Germinal center (tissue), 1 donor: Measurements from ENCODE around the gene DNAH6.
"Not testable (repeated sequence)": the region's sequence is repeated elsewhere in the genome, so short reads cannot be mapped to it uniquely, and the experiment has no call there.

Source experiments
- DNase-seq: peaks from one replicate; pipeline ENCODE4 v3.0.0; 2012; ENCODE audit warnings: mixed read lengths, low spot score

Gene DNAH6, protein sequence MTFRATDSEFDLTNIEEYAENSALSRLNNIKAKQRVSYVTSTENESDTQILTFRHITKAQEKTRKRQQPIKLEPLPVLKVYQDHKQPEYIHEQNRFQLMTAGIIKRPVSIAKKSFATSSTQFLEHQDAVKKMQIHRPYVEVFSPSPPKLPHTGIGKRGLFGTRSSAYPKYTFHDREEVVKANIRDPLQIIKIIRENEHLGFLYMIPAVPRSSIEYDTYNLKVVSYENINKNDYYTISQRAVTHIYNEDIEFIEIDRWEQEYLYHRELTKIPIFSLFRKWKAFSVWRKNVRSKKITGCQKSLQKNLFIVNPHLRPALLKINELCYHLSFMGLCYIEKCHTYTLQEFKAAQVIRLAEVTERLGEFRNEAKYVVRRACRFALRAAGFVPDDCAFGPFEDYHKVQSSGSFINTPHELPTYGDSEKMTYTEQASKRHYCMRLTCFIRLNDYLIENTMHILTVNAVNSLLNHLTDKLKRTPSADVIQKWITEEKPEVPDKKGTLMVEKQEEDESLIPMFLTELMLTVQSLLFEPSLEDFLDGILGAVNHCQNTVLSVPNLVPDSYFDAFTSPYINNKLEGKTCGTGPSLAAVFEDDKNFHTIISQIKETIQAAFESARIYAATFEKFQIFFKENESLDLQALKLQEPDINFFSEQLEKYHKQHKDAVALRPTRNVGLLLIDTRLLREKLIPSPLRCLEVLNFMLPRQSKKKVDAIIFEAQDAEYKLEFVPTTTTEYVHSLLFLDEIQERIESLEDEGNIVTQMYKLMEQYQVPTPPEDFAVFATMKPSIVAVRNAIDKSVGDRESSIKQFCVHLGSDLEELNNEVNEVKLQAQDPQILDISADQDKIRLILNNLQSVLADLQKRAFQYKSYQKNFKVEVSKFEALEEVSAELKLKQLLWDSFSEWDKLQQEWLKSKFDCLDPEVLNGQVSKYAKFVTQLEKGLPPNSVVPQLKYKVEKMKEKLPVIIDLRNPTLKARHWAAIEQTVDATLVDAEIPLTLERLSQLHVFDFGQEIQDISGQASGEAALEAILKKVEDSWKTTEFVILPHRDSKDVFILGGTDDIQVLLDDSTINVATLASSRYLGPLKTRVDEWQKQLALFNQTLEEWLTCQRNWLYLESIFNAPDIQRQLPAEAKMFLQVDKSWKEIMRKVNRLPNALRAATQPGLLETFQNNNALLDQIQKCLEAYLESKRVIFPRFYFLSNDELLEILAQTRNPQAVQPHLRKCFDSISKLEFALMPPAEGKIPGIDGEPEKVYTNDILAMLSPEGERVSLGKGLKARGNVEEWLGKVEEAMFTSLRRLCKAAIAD (N-terminal part only)

DNA sequence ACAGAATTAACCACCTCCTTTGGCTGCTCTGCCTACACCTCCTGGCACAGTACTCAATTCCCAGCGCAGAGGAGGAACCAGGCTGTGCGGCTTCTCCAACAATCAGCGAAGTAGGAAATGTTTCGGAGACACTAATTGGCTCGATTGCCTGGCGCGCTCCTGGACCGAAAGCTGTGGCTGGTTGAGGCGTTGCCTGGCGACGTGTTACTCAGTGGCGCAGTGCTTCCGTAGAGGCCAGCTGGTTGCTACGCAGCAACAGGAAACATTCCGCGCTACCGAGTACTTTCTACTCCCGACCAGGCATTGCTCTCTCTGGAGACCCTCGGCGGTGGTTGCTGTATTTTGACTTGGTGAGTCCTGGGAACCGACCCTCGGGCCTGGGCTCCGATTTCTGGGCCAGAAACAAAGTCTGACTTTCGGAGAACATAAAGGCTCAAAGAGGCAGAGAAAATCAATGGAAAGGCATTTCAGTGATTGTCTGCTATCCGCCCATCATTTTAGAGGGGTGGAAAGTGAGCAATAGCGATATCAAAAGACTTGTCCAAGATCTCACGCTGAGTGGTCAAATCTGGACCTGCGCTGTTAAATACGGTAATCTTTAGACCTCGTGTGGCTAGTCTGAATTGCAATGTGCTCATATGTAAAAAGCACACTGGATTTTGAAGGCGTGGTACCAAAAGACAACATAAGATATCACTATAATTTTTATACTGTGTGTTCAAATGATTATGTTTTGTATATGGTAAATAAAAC lies at the start of gene DNAH6:
Gene DNAH6 (plus strand): TSS at position 265 of the 753 bp plus-strand sequence. CDS start 1,329 bp downstream, outside the sequence.
- peak; percentile 76 for DNase-seq

DNA sequence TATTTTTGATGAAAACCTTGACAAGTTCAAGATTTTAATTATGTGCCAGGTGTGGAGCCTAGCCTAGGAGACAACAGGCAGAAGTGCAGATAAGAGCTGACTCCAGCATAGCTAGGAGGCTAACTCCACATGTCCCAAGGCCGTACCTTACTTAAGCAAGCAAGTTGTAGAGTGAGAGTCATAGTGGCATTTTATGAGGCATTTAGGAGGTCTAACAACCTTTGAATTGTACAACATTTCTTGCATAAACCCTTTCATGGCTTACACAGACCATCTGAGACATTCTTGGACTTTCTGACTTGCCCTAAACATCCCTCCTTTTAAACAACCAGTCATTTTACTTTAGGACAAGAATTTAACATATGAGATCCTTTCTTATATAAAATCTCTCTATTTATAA lies 48.9 kb upstream of the DNAH6 start:
- no peak for DNase-seq

DNA sequence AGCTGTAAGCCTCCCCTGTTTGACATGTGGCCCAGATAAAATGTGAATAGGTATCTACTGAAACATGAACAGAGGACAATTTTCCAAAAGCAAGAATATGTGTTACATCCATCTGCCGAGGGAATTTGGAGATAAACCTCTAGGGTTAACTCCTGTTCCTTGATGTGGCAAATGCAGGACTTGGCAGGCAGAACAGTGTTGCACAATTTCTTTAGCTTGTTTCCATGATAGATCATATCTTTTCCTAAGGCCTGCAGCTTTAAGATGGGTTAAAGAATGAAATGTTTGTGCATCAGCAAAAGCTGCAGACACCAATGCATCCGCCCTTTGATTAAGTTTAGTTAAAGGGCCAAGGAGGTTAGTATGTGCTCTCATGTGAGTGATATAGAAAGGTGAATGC lies 43.9 kb upstream of the DNAH6 start:
- DNase-seq, result not testable (repeated sequence)

DNA sequence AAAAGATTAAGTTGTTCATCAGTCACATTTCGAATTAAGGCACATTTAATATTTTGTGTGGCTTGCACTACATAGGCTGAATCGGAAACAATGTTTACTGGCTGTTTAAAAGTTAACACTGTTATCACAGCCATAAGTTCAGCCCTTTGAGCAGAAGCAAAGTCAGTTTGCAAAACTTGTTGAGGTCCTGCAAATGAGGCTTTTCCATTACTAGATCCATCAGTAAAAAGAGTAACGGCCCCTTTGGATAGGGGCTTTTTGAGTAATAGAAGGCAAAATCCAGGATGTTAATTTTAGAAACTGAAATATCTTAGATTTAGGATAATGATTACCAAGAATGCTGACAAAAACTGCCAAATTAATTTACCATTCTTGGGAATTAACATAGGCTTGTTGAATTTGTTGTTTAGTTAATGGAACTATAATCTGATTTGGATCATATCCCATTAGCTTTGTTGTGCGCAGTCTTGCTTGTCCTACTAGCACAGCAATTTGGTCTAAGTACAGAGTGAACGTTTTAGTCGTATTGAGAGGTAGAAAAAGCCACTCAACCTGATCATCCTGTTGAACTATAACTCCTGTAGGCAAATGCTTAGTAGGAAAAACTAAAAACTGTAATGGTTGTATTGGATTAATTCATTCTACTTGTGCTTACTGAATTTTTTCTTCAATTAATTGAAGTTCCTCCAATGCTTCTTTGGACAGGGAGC lies 43.3 kb upstream of the DNAH6 start:
- no peak for DNase-seq

DNA sequence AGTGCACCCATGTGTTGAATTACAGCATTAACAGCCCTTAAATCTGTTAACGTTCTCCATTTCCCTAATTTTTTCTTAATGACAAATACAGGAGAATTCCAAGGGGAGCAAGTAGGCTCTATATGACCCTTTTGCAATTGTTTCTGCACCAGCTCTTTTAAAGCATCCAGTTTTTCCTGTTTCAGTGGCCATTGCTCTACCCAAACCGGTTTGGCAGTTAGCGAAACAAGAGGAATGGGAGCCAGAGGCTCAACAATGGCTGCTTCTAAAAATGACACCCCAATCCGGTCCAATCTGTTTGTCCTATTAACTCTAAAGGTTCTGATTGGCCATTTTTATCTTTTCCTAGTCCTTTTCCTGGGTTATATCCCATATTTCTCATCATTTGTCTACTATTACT lies 42.1 kb upstream of the DNAH6 start:
- DNase-seq, result no peak

DNA sequence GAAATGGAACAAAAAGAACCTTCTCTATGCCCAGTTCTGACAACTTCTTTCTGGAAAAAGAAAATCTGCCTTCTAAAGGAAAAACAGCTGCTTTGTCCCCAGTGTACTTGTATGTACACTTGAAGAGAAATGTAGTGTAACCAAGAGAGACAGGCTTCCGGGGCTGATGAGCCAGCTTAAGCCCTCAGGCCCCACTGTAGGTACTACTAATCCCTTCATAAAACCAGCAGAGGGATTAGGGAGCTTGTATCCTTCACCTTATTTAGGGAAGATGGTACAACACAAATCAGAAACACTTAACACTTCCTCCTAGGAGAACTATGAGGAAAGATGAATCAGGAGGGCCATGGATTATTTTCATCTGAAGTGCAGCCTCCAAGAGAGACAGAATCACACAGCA lies 38.4 kb upstream of the DNAH6 start:
- no peak for DNase-seq

DNA sequence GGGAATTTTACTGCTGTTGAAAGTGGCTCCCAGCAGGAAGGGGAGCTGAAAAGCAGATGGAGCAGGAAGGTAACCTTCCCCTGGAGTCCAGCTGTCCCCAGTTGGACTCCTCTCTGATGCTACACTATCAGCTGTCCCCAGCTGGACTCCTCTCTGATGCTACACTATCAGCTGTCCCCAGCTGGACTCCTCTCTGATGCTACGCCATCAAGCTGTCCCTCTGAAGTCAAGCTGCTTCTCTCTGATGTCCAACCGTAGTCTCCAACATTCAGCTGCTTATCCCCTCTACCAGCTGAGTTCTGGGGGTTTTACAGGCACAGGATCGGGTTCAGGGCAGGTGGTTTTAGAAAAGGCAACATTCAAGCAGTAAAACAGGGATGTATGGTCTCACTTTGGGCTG lies 37.4 kb upstream of the DNAH6 start:
- DNase-seq, result no peak

DNA sequence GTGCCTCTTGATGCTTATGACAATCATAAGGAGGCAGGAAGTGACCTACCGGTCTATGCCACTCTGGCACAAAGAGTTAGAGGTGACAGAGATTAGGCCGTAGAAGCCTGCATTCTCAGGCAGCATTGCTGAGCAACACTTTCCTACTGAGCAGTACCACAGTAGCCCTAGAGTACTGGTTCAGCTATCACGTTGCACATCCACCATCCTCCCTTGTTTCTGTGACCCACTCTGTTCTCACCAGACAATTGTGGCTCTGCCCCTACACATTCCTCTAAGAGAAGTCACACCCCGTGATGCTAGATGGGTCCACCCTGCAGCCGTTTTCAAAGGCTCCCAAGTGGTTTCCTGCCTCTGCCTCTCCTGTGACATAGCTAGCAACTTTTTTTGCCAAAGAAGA lies 34.6 kb upstream of the DNAH6 start:
- DNase-seq, result no peak

DNA sequence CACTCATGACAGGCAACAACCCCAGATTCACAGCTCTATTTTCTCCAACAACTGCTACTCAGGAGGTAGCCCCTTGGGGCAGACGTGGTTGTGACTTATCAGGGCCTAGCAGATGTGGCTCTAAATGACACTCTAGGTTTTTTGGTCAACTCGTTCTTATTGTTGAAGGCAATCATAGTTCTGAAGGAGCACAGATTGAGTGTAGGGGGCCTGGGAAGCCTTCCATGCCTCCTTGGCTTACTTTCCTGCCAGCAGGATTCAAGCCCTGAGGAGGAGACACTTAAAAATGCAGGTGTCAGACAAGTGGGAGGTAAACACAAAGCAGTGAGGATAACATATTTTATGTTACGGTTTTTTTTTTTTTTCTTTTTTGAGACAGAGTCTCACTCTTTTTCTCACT lies 33.7 kb upstream of the DNAH6 start:
- DNase-seq, result no peak

DNA sequence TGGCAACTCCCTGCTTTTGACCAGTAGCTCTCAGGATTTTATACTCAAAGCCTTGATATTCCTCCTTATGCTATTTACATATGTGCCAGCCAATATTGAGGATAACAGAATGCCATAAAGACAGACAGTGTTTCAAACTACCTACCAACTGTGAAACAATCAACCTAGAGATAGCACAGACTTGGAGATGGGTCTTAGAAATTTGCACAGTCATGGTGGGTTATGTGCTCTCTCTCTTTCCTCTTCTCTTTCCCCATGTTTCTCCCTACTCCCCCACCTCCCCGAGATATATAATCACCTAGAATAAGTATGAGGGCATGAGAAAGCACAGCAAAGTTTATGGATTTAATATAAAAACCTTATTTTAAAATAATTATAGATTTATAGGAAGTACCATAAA lies 33.0 kb upstream of the DNAH6 start:
- DNase-seq, result no peak

DNA sequence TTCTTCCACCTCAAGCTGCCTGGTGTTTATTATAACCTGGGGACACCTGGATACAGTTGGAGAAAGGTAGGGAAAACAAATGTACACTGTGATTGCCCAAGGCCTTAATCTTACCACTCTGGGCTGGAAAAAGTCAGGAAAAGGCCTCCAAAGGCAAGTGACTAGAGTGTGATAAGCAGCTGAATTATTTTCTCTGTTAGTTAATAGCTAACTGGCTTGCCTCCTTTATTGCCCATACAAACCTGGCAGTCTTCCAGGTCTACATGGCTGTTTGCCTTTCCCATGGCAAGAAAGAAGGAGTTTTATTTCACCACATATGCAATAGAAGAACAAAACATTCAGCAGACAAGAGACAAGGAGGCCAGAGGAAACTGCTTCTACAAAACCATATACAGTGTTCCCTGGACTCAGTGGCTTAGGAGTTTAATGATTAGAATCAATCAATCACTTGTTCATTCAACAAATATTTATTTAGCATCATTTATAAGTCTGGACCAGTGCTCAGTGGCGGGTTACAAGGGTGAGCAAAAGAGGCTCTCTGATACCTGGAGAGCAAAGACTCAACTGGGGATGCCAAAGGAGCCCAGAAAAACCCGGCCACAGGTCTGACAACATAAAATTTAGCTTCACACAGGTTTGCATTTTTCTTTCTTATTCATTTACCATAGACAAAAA lies 29.7 kb upstream of the DNAH6 start:
- DNase-seq, result no peak

DNA sequence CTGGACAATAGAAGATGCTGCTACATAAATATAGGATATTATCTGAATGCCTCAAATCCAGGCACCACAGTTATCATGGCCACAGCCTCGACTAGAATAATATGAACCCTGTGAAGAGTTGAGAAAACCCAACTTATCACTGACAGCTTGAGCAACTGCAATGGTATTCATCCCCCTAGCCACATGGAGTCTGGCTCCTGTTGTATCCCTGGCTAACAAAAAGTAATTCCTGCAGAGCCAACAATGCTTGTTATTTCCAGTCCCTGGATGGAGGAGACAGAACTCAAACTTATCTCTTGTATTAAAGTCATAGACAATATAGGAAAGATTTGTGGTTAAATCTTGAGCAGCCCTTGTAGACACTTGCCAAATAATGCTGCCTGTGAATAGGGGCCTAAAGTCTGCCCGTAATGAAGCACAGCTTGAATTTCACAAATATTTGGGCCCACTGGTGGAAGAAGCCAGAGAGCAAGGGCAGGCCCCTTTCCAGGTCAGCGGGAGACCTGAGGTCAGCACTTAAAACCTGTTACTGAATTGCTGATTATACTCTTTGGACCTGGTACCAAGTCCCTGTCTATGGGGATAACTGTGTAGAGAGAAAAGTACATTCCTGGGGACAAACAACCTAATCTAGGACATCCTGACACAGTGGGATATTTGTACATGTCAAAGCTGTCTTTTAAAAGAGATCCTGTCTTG lies 28.9 kb upstream of the DNAH6 start:
- DNase-seq, result no peak

DNA sequence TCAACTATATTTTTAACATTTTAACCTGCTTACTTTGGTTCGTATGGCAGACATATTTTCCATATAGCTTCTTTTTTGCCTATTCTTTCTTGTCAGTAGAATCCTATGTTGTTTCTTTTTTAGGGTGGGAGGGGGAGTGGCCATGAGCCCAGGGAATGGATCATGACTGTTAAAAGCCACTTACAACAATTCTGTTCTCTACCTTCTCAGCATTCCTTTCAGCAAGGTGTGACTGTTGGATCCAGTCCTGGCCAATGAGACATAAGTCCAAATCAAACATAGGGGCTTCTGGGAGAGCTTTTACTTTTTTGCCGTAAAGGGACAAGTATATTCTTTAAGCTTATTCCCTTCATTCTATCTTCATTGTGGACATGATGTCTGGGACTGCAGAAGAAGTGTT lies 25.0 kb upstream of the DNAH6 start:
- no peak for DNase-seq

DNA sequence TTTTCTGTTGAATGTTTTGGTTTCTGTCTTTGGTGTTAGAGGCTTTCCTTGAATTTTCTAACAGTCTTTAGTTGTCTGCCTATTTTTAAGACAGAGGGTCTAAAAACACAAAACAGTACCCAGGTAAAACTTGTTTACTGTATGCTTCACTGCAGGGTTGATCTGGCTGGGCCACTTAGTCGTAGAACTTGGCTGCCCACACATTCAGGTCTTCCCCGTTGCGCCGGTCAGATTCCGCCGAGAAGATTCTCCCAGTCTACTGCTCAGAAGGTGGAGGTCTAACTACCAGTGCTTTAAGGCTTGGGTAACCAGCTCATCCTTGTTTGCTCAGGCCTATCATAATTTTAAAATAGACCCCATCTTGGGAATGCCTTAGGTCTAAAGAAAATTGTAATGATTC lies 24.6 kb upstream of the DNAH6 start:
- DNase-seq, result no peak

DNA sequence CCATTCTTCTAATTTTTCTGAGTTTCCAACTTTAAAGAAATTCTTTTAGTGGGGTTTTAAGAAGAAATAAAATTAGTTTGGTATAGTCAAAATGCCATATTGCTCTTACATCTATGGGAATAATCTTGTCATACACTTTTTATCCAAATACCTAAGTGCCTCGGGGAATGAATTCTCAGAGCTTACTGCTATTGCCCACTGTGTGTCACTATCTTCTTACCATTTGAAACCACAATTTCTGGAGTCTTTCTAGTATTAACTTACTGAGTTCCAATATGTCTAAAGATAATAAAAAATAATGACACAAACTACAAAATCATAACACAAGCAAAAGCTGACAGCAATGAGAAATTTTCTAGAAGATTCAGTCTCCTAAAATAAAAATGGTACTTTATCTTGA lies 23.7 kb upstream of the DNAH6 start:
- no peak for DNase-seq

DNA sequence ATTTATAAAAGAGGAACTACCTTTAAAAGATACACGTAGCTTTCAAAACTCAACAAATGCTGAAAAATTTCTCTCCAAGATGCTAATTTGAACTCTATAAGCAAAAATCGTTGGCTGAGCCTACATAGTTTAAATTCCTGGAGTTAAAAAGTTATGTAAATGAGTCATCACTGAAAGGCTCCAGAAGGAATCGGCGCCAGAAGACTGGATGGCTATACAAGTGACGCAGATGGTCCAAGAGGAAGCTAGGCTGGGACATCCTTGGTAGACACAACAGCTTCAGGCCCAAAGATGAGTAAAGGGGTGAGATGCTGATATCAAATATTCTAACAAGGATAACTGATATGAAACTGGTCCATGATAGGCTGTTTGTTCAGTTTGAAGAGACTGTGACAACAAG lies 22.8 kb upstream of the DNAH6 start:
- no peak for DNase-seq

DNA sequence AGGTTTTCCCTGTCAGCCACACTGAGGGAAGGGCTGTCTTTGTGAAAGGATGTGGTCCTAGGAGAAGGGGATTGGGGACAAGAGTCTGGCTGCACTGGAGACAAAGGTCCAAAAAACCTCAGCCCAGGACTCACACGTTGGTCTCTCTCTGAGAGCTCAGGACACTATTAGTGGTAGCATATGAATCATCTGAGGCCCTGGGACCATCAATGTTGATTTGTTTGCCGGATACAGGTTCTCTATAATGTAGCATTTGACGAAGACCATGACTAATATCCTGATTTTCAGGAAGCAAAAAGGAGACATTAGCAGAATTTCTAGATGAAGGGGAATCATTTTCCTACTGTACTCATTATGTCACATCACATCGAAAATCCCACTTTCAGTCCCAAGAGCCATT lies 22.2 kb upstream of the DNAH6 start:
- no peak for DNase-seq

DNA sequence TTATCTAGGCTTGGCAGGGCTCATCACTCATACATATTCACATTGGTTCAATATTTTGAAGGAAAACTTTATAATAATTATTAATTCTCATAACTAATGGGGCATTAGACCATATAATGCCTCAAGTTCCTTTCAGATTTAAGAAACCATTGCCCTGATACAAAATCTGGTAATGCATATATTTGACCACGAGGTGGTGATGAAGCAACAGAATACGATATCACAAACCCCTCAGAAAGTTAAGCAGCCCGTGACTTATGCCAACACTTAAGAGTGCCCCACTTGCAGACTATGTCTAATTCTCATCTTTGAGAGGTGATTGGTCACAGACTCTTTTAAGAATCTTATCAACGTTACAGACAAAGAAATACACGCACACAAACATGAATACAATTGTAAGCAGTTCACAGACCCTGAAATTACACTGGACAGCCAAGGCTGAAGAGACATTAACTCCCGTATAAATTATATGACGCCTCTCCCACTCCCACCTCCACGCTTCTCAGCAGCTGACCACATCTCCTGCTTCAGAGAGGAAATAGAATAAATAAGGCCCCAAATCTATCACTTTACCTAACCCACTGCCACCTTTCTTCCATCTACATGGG lies 20.7 kb upstream of the DNAH6 start:
- DNase-seq, result peak; percentile 21

DNA sequence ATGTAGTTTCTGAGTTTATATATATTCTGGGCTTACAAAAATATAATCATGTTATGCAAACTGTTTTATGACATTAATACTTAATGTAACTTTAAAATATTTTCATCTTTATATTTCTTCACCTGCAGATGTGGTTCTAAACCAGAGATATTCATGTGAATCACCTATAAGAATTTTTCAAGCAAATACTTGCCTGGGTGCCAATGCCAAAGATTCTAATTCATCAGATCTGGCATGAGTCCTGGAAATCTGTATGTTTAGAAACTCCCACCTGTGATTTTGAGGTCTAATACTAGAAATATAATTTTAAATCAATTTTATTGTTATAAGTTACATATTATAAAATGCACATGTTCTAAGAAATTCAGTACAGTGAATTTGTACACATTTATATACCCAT lies 19.9 kb upstream of the DNAH6 start:
- no peak for DNase-seq
